Brain pericyte (primary cell): ENCODE data around the gene RAB18.
"Not testable (repeated sequence)": the region's sequence is repeated elsewhere in the genome, so short reads cannot be mapped to it uniquely, and the experiment has no call there.

Source experiments
- DNase-seq: peaks from one replicate; pipeline ENCODE4 v3.0.0-alpha.2; 2012; ENCODE audit warnings: low read depth, low spot score

Gene RAB18

DNA sequence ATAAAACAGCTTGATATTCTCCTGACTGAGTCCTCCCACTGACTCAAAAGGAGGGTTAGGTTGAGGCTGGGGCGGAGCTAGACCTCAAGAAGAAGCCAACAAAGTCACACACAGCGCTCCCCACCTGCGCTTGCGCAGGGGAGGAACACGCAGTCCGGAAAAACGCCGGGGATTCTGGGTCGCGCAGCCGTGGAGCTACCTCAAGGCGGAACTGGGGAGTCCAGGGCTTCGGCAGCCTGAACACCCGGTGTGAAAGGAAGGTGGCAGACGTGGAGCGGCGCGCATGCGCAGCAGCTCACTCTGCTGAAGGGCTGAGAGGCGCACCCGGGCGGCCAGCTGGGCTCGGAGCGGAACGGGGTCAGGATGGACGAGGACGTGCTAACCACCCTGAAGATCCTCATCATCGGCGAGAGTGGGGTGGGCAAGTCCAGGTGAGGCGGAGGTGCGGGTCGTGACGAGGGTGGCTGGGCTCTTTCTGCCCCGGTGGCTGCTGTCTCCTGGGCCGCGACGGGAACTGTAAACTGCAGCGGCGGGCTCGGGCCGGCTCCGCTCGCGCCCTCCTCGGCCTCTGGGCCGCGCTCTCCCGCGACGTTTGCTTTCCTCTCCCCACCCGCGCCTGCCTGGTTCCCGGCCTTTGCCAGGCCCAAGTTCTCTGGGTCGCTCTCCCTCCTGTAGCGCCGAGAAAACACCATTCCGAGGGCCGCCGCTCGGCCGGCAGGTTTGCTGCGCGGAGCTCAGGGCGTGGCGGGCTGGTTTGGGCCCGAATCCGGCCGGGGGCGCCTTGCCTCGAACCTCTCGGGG lies at the start of gene RAB18:
Gene RAB18, plus strand, starts transcription at position 298 of the 801 bp plus-strand sequence. Its CDS starts 66 bp downstream, at position 364.
- DNase-seq: peak; percentile 97

DNA sequence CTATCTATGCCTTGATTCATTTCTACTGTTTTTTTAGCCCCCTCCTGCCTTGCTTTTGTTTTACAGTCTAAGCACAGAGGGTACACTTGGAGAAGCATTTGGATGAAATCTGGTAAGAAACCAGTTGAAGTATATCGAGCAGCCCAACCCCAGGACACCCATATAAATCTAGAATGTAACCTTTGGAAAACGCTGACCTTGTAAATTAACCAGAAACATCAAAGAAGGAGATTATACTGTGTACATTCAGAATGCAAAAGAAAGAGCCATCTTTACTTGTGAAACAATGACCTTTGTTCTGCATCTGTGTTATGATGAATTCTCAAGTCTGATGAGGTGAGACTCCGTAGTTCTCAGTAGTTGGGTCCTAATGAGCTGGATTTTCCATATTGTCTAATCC lies 49.3 kb upstream of the RAB18 start:
- no peak for DNase-seq

DNA sequence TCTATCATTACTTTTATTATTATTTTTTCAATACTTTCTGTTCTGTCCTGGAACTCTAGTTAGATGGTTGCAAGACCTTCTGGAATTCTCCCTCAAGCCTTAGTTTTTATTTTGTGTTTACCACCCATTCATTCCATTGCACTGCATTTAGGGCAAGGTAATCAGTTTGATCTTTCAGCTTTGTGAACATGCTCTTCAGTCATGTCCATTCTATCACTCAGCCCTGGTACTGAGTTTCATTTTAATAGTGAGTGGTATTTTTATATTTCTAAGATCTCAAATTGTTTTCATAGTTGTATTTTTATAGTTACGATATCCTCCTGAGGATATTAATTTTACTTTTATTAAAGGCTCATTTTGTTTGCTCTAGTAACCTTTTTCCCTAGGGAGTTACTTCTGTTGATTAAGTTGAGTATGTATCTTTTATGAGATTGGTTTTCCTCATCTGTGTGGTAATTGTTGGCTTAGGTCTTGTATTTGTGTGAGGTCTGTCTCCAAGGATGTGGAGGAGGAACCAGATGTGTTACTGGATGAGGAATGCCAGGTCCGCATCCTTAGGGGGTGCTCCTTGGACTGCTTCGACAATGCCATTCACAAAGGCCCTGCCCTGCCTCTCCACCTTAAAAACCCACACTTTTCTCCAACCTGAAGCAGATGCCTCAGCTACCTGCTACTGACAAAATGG lies 46.7 kb upstream of the RAB18 start:
- DNase-seq: no peak

DNA sequence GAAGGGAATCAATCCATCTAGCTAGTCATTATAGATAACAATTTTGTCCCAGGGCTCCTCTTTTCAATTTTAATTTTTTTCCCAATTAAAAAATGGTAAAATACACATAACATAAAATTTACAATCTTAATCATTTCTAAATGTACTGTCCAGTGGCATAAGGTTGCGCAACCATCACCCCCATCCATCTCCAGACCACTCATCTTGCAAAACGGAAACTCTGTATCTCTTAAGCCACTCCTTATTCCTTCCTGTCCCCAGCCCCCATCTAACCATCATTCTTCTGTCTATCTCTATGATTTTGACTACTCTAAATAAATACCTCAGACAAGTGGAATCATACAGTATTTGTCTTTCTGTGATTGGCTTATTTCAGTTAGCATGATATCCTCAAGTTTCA lies 46.1 kb upstream of the RAB18 start:
- no peak for DNase-seq

DNA sequence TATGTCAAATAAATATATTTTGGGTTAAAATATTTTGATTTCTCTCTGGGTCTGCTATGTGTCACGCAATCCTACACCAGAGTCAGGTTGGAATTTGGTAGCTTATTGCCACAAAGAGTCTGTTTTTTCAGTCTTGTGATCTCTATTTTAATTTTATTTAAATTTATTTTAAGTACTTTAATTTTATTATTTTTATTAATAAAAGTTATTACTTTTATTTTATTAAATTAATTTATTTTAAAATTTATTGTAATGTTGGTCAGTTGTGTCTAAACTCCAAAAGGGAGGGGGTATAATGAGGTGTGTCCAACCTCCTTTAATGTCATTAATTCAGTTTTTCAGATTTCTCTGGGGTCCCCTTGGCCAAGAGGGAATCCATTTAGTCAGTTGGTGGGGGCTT lies 42.8 kb upstream of the RAB18 start:
- DNase-seq: no peak

DNA sequence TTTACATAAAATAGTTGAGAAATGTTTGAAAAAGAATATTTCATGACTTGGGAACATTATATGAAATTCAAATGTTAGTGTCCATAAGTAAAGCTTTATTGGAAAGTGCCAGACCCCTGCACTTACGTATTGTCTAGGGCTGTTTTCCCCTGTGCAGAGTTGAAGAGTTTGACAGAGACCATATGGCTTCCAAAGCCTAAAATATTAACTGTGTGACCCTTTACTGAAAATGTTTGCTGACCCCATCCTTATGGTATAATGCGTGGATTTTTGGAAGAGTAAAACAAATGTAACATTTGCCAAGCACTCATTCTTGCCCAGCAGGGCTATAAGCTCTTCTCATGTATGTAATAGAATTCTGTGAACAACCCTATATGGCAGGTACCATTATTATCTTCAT lies 40.1 kb upstream of the RAB18 start:
- no peak for DNase-seq

DNA sequence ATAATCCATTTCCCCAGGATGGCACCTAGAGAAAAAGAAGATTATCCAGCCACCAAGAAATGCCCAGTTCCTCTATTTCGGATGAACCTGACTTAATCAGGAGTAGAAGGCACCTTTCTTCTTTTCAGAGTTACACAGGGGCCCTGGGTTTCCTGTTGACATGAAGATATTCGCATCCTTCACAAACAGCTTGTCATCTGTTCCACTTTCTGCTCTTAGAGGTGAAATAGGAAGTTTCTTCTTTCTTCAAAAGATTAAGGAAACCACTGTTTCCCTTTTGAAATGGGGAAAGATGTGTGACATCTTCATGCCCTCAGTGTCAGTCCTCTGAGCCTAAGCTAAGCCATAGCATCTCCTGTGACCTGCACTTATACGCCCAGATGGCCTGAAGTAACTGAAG lies 39.1 kb upstream of the RAB18 start:
- no peak for DNase-seq

DNA sequence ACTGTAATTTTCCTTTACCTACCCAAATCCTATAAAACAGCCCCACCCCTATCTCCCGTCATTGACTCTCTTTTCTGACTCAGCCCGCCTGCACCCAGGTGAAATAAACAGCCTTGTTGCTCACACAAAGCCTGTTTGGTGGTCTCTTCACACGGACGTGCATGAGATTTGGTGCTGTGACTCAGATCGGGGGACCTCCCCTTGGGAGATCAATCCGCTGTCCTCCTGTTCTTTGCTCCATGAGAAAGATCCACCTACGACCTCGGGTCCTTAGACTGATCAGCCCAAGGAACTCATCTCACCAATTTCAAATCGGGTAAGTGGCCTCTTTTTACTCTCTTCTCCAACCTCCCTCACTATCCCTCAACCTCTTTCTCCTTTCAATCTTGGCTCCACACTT lies 38.5 kb upstream of the RAB18 start:
- not testable (repeated sequence) for DNase-seq

DNA sequence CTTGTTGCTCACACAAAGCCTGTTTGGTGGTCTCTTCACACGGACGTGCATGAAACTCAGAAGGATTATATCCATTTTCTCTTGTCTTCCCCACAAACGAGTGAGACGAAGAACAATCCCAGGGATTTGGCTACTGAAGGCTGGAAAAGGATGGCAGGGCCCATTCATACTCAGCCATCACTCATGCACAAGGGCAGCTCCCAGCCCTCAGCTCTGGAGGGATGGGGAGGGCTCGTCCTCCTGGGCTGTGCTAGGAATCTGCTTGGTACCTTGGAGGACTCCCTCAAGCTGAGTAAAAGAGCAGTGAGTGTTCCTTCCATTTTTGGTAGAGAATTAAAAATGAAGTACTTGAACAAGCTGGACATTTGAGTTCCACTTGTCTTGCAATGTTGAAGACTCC lies 33.2 kb upstream of the RAB18 start:
- DNase-seq: no peak

DNA sequence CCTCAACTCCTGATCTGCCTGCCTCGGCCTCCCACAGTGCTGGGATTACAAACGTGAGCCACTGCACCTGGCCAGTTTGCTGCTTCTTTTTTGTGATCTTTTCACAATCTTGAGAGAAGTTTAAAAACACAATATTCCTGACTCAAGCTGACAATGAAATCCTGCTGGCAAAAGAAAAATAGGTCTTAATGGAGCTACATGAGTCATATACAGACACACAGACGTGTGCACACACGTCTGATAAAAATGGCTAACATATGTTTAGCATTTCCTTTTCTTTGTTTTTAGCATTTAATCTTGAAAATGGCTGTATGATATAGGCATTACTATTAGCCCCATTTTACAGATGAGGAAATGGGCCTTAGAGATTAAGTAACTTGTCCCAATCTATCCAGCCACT lies 29.4 kb upstream of the RAB18 start:
- no peak for DNase-seq

DNA sequence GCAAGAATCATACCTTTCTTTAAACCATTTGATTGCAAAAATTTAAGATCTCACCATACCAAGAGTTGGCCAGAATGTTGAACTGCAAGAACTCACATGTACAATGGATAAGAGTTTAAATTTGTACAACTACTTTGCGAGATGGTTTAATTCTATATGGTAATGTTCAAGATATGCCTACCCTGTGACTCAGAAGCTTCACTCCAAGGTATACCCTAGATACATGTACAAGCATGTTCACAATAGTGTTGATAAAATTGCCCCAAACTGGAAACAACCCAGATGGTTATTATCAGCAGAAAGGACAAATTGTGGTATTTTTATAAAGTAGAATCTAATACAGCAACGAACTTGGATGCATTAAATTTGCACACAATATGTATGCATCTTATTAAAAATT lies 25.1 kb upstream of the RAB18 start:
- no peak for DNase-seq

DNA sequence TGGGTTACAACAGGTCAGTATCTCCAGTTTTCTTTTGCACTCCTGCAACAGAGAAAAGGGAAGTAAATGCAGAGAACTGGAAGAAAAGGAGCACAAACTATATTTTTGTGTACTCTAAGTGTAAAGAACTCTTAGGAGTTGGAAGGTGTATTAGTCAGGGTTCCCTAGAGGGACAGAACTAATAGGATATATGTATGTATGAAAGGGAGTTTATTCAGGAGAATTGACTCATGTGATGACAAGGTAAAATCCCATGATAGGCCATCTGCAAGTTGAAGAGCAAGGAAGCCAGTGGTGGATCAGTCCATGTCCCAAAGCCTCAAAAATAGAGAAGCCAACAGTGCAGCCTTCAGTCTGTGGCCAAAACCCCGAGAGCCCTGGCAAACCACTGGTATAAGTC lies 22.6 kb upstream of the RAB18 start:
- DNase-seq: no peak

DNA sequence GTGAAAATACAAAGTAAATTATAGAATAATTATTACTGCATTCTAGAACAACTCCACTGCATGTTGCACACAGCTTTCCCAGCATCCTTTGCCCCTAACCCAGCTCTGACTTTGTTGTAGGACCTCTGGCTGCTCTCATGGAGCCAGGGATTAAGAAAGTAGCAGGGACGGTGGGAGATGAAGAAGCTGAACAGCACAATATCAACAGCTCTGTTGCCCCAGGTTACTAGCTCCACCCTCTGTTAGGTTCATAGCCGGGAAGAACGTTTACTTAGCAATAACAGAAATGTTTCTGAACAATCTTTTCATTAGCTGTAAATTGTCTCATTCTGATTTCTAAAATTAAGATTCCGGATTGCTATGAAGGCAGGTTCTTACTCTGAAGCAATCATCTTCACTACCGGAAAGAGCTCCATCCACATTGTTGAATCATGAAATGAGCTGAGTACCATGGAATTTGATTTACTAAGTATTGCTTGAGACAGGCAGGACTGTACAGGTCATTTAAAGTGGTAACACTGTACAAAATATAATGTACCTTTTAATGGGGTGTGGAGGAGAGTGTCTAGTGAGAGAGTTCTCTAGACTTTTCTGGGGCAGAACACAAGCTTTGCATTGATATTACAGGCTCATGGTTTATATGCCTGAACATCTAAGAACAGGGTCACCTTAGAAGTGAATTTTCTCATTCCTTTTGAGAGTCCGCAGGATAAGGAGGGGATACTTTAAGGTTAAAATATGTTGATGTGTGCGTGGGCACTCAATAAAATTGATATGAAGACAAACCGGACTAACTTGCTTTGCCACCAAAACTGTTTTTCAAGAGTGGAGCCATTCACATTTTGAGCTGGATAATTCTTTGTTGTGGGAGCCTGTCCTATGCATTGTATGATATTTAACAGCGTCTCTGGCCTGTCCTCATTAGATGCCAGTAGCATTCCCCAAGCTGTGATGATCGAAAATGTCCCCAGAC lies 20.8 kb upstream of the RAB18 start:
- no peak for DNase-seq

DNA sequence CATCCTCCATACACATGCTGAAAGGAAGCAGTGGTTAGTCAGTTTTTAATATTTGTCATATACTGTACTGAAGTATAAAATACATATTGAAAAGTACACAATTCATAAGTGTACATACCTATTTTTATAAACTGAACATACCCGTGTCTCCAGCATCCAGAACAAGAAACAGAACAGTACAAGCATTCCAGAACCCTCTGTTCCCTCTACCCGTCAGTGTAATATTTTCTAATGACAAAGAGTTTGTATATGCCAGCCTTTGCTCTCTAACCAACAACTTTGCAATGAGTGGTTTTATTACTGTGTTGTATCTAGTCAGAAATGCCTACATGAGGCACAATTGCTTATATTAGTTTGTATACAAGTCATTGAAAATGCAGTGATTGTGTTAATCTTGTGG lies 18.7 kb upstream of the RAB18 start:
- no peak for DNase-seq

DNA sequence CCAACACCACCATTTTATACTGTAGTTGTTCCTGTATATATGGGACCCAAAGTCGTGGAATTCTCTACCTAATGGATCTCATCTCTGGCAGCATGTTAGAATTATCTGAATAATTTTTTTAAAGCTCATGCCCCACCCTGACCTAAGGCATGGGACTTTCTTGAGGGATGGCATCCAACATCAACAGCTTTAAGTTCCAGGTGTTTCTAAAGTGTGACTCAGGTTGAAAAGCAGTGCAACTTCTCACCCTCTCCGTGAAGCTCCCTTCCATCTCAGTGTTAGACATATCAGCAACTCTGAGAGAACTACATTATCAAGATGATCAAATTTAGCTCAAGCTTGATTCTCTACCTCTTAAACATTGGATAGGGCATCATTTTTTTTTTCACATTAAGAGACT lies 18.1 kb upstream of the RAB18 start:
- no peak for DNase-seq

DNA sequence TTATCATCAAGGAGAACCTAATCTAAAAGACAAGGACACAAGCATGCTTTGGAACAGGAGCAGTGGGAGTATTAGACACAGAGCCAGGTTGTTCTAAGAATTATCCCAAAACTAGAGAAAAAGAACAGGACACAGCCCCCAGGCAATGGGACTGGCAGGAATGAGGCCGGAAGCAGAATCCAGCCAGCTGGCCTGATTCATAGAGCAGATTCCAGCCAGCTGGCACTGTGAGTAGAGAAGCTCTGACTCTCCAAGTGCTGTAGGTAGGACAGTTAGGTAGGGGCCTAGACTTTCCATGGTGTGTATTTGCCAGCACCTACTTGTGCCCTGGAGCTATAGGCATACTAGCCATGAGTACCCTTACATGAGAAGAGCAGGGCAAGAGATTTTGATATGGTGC lies 13.3 kb upstream of the RAB18 start:
- no peak for DNase-seq

DNA sequence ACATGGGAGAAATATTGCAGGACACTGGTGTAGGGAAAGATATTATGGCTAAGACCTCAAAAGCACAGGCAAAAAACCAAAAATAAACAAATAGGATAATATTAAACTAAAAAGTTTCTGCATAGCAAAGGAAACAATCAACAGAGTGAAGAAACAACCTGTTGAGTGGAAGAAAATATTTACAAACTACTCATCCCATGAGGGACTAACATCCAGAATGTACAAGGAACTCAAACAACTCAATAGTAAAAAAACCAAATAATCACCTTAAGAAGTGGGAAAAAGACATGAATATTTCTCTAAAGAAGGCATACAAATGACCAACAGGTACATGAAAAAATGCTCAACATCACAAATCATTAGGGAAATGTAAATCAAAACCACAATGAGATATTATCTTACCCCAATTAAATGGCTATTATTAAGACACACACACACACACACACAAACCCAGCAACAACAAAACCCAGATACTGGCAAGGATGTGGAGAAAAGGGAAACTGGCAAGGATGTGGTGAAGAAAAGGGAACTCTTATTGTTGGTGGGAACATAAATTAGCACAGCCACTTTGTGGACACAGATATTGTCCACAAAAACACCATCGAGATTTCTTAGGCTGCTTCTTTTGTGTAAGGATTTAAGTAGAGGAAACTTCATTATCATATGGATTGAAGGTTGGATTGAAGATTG lies 9.8 kb upstream of the RAB18 start:
- DNase-seq: no peak

DNA sequence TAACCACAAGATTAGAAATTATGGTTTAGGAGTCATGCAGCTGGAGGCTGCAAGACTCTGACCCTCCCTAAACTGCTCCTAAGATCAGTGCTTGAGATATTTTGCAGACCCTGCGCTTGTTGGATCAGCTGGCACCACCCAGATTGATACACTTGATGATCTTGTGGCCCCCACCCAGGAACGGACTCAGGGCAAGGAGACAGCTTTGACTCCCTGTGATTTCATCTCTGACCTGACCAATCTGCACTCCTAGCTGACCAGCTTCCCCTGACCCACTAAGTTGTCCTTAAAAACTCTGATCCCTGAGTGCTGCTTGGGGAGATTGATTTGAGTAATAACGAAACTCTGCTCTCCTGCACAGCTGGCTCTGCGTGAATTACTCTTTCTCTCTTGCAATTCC lies 8.0 kb upstream of the RAB18 start:
- no peak for DNase-seq

DNA sequence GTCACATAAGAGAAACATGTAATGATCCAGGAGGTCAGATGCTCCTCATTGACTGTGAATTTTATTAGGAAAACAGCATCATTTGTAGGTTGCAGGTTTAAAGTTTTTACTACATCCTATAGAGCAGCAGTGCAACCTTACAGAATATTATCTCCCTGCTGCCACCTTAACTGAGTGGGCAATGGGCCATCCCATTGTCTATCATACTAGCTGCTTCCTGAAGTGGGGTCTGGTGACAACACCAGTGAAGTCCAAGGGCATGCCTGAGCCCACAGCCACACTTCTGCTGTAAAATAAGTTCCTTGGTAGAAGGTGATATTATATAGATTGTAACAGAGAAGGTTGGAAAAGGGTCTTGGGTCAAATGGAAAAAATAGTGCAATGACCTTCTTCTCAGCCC lies 4.0 kb upstream of the RAB18 start:
- DNase-seq: no peak

DNA sequence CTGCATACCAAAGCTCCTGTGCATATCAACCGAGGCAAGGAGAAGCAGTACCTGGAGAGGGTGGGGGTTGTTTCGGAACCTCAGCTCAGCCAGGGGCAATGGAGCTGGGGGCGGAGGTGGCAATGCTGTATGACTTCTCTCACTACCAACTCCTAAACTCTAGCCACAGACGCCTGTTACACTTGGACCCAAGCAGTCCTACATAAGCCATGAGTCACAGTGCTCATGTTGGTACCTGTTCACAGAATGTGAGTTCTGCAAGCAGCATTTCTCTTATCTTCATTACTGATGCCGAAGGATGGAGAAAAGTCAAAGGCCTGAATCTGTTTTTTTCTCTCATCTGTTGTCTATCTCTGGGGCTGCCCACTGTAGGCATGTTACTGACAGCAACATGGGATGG lies 3.2 kb upstream of the RAB18 start:
- DNase-seq: no peak

DNA sequence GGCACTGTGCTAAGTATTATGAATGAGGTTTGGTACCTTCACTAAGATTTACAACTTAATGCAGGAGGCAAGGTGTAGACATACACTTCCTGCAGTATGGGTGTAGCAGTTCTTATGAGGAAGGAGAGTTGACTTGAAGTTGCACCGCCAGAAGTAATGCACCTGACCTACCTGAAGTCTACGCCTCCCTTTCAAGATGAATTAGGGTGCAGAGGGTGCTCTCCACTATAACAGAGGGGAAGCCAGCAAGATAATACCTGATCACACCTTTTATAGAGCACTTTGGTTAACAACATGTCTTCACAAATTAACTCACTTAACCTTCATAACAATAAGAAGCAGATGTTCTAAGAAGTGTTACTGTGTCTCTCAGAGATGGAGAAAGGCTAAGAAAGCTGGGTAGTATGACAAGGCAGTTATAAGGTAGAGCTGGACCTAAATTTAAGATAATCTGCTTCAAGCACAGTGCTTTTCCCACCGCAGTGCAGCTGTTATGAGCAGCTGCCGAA lies 552 bp upstream of the RAB18 start:
- no peak for DNase-seq
